HG03520 (cell line): ENCODE results near the gene CCDC33.

Source experiments
- ATAC-seq: cut with Tn5 transposase; IDR thresholded peaks from one replicate; pipeline ENCODE4 v1.9.1; 2021; ENCODE audit warnings: mild to moderate bottlenecking, moderate library complexity; ENCODE audit not compliant: unreplicated experiment

Gene CCDC33

GRCh38 chr15:74208901-74209559, 27.1 kb upstream of the CCDC33 start:
- no peak for ATAC-seq

- no peak for ATAC-seq
These were observed 26.6 kb upstream of the CCDC33 start for GRCh38 chr15:74209560-74209958.

- ATAC-seq = no peak
These were observed 26.0 kb upstream of the CCDC33 start for GRCh38 chr15:74209997-74210671.

DNA sequence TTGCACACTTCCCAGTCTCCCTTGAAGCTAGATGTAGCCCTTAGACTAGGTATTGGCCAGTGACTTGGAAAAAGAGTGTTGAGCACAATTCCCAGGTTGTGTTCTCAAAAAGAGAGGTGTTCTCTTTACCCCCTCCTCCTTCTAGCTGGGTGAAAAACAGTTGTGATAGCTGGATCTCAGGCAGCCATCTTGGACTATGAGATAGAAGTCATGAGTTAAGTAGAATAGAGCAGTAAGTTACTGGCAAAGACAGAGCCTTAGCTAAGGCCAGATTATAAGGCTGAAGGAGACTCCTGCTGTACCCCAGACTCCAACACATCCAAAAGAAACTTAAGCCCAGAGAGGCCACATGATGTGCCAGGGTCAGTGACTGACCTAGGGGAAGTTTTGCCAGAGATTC, 25.4 kb upstream of the CCDC33 start:
- no peak for ATAC-seq

DNA sequence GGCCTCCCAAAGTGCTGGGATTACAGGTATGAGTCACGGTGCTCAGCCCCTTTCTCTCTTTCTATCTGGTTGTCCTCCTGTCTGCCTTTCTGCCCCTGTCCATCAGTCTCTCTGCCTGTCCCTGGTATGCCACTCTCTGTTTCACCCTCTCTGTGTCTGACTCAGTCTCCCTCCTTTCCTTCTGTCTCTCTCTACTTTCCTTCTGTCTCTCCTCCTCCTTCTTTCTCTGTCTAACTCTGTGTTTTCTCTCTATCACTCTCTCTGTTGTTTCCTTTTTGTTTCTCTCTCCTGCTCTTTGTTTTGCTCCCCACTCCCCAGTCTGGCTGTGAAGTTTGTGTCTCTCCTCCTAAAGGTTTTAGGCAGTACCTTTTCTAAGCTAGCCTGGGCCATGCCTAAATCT, 24.5 kb upstream of the CCDC33 start:
- ATAC-seq = no peak

- ATAC-seq = no peak
These were observed 23.6 kb upstream of the CCDC33 start for GRCh38 chr15:74212494-74212893.

DNA sequence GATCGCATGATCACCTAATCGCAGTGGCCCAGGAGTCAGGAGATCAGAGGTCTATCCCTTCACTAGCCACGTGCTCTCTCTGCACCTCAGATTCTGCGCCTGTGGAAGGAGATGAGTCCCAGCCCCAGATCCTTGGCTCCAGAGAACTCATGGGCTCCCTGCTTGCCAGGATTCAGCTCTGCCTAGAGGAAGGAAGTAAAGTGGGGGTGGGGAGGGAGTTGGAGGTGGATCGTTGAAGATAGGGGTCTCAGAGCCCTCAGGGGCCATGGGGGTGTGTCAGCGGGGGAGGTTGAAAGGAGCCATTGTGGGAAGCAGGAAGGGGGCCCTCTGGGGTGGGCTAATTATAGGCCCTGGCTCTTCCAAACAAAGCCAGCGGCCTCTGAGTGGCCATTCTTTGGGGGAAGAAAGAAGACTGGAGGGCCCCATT, 22.3 kb upstream of the CCDC33 start:
- no peak for ATAC-seq

DNA sequence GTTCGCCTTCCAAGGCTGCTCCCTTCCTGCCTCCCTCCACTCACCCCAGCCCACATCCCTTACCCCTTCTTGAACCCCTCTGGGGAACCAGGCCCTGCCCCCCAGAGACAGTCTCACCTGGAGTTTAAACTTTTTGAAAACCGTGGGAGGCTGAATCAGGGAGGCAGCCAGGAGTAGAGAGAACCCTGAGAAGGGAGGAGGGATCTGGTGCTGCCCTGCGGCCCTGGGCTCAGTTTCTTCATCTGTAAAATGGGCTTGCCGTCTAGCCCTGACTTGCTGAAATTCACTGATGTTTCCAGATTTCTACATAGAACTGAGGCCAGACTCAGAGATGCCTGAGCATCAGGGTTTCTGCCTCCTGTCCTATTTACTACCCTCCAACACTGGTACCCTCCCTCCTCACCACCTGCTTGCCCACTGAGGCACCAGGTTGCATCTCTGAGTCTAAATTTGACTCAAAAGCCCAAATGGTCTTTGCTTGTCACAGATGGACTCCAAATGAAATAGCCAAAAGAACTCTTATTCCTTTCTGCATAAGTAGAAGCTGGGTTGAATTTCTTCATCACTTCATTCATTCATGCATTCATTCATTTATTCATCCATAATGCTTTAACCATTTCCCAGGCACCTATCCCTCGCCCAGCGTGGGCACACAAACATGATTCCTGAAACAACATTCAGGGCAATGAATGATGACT, 21.7 kb upstream of the CCDC33 start:
- no peak for ATAC-seq

GRCh38 chr15:74215958-74216357, 20.2 kb upstream of the CCDC33 start:
- ATAC-seq = no peak

GRCh38 chr15:74216949-74217348, 19.2 kb upstream of the CCDC33 start:
- ATAC-seq = no peak

- ATAC-seq = no peak
These were observed 17.9 kb upstream of the CCDC33 start for GRCh38 chr15:74217907-74218885.

DNA sequence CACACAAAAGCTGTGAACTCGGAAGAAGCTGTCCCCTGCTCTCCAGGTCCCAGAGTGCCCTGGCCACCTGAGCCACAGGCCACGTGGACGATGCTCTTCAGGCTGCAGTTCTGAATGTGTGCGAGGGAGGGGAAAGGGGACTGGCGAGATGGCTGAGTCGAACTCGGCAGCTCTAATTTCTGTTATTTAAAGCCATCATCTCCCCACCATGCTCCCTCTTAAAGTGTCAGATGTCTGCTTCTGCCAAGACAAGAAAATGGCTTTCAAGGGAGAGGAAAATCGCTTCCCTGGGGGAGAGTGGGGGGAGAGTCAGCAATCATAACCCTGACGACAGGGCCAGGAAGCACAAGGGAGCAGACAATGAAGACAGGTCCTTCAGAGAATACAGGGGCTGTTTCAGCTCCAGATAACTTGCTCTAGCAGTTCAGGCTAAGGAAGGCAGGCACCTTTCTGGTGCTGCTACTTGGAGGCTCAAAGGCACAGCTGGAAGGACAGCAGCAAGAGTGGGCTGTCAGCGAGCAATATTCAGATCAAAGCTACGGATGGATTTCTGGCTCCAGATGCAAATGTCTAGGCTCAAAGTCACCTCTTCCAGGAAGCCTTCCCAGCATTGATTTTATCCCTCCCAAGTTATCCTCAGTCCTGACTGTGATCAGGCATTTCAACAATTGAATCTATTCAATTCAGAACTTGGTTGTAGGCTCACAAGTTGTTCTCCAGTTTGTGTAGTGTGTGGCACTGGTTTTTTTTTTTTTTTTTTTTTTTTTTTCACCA, 15.5 kb upstream of the CCDC33 start:
- ATAC-seq = no peak

DNA sequence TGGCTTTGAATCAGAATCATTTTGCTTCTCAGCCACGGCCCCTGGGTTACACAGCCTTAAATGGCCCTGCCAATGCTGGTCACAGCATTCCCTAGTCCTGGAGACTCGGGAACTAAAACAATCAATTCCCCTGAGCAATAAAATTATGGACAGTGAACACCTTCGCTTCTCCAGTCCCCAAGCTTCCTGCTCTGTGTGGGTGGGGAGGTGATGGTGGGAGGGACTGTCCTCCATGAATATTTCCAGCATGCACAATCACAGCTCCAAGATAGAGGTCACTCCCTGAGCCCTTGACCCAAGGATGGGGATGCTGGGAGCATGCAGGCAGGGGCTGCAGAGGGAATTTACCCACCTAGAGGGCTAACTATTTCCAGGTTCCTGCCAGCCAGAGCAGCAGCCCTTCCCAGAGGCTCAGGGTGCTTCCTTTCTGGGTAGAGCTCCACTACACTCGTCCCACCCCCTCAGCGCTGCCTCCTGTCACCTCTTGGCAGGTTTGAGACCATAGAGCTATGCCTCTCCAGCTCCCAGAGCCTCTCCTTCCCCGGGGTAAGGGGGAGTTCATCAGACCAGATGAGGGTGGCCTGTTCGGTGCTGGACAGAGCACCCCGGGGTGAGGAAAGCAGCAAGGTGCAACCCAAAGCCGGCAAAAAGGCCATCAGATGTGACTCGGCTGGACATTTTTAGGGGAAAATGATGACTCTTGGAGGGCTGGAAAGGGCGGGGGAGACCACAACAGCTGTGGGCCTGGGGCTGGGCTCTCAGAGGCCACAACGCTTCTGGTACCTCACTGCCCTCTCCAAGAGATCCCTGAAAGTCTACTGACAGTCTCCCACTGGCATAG, 14.5 kb upstream of the CCDC33 start:
- no peak for ATAC-seq

DNA sequence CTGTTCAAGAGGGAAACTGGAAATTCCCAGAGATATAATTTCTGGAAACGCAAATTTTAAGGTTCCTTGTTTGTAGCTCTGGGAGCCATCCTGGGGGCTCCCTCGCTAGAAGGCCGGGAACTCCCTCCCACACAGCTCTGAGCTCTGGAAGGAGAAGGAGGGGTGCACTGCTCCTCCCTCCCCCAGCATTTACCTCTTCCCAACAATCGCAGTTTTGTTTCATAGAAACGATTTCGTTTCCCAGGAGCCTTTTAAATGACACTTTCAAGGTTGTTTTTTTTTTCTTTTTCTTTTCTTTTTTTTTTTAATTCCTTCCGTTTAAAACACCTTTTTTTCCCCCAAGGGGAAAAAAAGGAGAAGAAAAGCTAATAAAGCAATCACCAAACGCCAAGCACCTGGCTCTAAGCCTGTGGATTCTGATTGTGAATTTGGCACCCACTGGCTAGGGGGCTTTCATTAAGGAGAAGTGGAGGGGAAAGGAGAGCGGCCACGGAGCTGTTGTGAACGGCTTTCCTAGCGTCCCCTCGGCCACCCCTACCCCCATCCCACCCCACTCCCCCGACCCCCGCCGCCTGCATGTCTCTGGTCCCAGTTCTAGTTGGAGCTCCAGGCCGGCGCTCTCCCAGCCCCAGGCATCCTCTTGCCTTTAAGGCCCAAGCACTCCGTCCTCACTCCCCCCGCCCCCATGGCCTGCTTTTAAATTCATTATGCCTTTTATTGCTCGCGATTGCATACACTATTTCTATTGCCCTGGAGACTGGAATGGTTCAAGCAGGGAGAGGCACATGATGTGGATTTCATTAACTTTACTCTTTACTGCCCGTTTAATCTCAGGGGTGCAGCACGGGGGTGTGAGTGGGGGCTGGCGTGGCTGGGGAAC, 13.6 kb upstream of the CCDC33 start:
- ATAC-seq = no peak

DNA sequence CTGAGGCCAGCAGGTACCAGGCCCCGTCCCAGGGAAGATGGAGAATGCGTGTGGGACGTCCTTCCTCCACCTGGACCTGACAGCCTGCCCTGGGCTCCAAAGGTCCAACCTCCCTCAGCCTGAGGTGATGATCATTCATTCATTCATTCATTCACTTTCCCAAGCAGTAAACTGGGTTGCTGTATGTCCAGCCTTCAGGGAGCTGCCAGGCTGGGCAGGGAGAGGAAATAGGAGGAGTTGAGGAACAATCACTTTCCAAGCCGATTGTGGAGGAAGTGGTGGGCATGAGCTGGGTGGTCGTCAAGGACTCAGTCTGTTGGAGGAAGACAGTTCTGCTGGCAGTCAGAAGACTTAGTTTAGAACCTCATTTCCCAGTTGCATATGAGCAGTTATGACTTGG, 10.2 kb upstream of the CCDC33 start:
- no peak for ATAC-seq

GRCh38 chr15:74226761-74227540, 9.2 kb upstream of the CCDC33 start:
- ATAC-seq = no peak

- ATAC-seq = no peak
These were observed 8.0 kb upstream of the CCDC33 start for GRCh38 chr15:74227968-74228722.
